ENCODE results near the gene APAF1. TPM values are rescaled to one million over a fixed set of nuclear protein-coding genes. Genes with fewer than 3 reads are reported as not detected.

Gene APAF1
- total and polyA plus RNA-seq, 12 donors, result 2.0 to 9.9 (median 4.0) TPM

DNA sequence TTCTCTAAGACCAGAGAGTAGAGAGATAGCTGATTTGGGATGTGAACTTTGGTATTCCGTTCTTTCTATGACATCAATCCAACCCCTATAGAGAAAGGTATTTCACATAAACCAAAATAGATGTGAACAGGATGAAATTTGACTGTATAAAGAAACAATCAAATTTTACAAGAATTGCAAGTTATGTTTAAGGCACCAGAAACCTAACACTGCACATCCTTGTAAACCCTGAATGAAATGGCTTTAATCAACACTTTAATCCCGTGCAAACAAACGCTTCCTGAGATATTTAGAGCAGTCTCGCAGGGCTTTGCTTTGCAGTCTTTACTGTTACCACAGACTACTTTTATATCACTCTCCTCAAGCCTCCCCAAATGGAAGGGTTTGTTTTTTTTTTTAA, 125.1 kb downstream of the APAF1 start:
- Histone ChIP-seq H3K36me3 (no peaks in the 10 kb centered on the region), H3K27ac (no peak overlapping the region), H3K9me3 (no peaks in the 10 kb centered on the region), H3K27me3 (peaks cover 0 to 9% (median 0%) of the 10 kb centered on the region in 7 donors), H3K4me3 (no peak overlapping the region), H3K4me1 (no peaks in the 10 kb centered on the region)
- TF ChIP-seq, protein P1, sequence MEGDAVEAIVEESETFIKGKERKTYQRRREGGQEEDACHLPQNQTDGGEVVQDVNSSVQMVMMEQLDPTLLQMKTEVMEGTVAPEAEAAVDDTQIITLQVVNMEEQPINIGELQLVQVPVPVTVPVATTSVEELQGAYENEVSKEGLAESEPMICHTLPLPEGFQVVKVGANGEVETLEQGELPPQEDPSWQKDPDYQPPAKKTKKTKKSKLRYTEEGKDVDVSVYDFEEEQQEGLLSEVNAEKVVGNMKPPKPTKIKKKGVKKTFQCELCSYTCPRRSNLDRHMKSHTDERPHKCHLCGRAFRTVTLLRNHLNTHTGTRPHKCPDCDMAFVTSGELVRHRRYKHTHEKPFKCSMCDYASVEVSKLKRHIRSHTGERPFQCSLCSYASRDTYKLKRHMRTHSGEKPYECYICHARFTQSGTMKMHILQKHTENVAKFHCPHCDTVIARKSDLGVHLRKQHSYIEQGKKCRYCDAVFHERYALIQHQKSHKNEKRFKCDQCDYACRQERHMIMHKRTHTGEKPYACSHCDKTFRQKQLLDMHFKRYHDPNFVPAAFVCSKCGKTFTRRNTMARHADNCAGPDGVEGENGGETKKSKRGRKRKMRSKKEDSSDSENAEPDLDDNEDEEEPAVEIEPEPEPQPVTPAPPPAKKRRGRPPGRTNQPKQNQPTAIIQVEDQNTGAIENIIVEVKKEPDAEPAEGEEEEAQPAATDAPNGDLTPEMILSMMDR (IDR thresholded peaks at IDR 0.05), result no peak
- DNase-seq (no peak), ATAC-seq (no peak)
- intact Hi-C loops (cut with DNase I), result no loop called here
- WGBS, 2 donors, result 74% methylated on average over 4 of the region's 4 CpGs

- ATAC-seq (no peak), DNase-seq (no peak)
- H3K27ac ChIP-seq, result no peak overlapping the region
- no peak overlapping the region for H3K4me3 ChIP-seq
- H3K27me3 ChIP-seq, result peaks cover 0 to 3% (median 0%) of the 10 kb centered on the region in 7 donors
- no peaks in the 10 kb centered on the region for H3K9me3 ChIP-seq
- WGBS, 2 donors, result 90 to 94% methylated on average over 8 of the region's 8 CpGs
- no peaks in the 10 kb centered on the region for H3K4me1 ChIP-seq
- TF ChIP-seq, protein P1 (IDR thresholded peaks at IDR 0.05), result no peak
- intact Hi-C loops (cut with DNase I), result no loop called here
- no peaks in the 10 kb centered on the region for H3K36me3 ChIP-seq
Observed at GRCh38 chr12:98771811-98772752, 127.0 kb downstream of the APAF1 start.

DNA sequence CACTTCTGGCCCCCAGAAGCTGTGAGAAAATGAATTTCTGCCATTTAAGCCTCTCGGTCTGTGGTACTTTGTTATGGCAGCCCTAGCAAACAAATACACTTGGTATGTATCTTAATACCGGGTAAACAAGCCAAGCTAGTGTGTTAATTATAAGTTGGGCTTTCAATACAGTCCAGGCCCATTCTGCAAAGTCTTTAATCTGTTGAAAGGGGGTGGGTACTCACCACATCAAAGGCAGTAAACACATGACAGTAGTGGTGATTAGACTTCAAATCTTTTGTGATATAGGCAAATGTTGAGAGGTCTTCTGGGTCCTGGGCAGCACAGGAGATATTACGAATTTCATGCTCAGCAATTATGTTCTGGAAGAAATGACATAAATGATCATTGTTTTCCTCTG, 127.7 kb downstream of the APAF1 start:
- ATAC-seq, result no peak

GRCh38 chr12:98780261-98780660, 135.2 kb downstream of the APAF1 start:
- DNase-seq (no peak), ATAC-seq (no peak)
- no peaks in the 10 kb centered on the region for H3K9me3 ChIP-seq
- intact Hi-C loops (cut with DNase I), result no loop called here
- no peaks in the 10 kb centered on the region for H3K36me3 ChIP-seq
- H3K4me3 ChIP-seq, result no peak overlapping the region
- H3K4me1 ChIP-seq, result no peaks in the 10 kb centered on the region
- TF ChIP-seq, protein P1 (IDR thresholded peaks at IDR 0.05), result no peak
- H3K27ac ChIP-seq, result no peak overlapping the region
- H3K27me3 ChIP-seq, result peaks cover 0 to 16% (median 0%) of the 10 kb centered on the region in 7 donors
- 61 to 64% methylated on average over 4 of the region's 4 CpGs for whole genome bisulfite sequencing, 2 donors

More for the DNA sequence above, 127.7 kb downstream of the APAF1 start:
- no peak overlapping the region for H3K4me3 ChIP-seq
- no peak overlapping the region for H3K27ac ChIP-seq
- no peaks in the 10 kb centered on the region for H3K27me3 ChIP-seq
- TF ChIP-seq, protein P1 (IDR thresholded peaks at IDR 0.05), result no peak
- no peak for DNase-seq
- H3K4me1 ChIP-seq, result no peaks in the 10 kb centered on the region
- H3K9me3 ChIP-seq, result no peaks in the 10 kb centered on the region
- intact Hi-C loops (cut with DNase I), result no loop called here
- 87 to 90% methylated on average over 3 of the region's 3 CpGs for WGBS, 2 donors
- H3K36me3 ChIP-seq, result no peaks in the 10 kb centered on the region
